GM19240 (cell line): Measurements from ENCODE around the gene GALNT4.

Experiments
- DNase-seq: peaks from one replicate; pipeline ENCODE4 v3.0.0; 2011; ENCODE audit warnings: low spot score; ENCODE audit not compliant: insufficient read length

GALNT4 gene

DNA sequence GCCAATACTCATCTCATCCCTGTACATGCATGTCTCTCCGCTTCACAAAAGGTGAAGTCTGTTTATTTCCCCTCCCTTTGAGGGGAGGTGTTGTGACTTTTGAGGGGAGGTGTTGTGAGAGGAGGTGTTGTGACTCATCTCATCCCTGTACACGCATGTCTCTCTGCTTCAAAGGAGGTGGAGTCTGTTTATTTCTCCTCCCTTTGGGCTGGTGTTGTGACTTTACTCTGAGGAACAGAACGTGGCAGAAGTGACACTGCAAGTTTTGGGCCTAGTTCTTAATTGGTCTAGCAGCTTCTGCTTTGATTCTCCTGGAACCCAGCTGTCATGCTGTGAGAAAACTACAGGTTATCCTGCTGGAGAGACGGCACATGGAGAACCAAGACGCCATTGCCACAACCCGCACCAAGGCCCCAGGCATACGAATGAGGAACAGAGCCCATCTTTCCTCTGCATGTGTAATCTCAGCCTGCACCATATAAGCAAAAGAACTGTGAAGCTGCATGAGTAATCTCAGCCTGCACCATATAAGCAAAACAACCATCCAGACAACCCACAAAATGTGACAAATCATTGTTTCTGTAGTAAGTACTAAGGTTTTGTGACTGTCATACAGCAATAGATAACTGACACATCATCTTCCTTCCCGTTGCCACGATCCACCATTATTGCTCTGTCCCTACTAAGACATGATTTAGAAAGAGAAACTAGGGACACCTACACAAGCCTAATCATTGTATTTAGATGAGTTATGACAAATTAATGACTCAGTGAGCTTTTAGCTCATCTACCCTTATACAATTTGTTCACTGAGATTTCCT lies 30.0 kb downstream of the GALNT4 start:
- no peak for DNase-seq

- no peak for DNase-seq
These were observed 30.8 kb downstream of the GALNT4 start for GRCh38 chr12:89493670-89494302.

DNA sequence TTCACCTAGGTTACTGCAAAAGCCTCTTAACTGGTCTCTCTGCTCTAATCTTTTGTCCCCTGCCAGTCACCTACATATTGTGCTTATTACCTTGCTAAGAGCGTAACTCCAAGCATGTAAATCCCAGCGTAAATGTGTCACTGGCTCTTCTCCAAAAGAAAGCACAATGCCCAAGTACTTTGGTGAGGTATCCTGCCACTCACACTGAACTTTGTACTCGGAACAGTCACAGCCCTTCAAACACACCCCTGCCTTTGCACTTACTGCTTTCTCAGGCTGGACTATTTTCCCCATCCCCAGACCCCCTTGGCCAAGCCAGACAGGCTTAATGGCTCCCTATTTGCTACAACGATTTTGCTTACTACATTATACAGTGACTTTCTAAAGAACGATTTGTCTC lies 31.7 kb downstream of the GALNT4 start:
- no peak for DNase-seq

DNA sequence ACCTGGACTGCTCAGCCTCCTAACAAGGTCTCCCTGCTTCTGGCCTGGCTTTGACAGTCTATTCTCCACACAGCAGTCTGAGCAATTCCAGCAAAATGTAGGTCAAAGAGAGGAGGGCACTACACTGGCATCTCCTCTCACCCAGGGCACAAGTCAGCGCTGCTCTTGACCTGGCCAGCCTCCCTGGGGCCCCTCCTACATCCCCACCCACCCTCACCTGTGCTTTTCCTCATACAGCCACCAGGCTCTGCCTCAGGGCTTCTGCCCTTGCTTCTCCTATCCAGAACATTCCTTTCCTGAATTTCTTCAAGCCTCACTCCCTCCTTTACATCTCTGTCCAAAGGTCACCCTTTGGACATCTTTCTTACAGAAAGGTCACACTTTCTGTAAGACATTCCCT lies 33.7 kb downstream of the GALNT4 start:
- DNase-seq = no peak

- no peak for DNase-seq
These were observed 38.3 kb downstream of the GALNT4 start for GRCh38 chr12:89486264-89486663.

GRCh38 chr12:89484470-89484869 lies 40.1 kb downstream of the GALNT4 start:
- DNase-seq = no peak

DNA sequence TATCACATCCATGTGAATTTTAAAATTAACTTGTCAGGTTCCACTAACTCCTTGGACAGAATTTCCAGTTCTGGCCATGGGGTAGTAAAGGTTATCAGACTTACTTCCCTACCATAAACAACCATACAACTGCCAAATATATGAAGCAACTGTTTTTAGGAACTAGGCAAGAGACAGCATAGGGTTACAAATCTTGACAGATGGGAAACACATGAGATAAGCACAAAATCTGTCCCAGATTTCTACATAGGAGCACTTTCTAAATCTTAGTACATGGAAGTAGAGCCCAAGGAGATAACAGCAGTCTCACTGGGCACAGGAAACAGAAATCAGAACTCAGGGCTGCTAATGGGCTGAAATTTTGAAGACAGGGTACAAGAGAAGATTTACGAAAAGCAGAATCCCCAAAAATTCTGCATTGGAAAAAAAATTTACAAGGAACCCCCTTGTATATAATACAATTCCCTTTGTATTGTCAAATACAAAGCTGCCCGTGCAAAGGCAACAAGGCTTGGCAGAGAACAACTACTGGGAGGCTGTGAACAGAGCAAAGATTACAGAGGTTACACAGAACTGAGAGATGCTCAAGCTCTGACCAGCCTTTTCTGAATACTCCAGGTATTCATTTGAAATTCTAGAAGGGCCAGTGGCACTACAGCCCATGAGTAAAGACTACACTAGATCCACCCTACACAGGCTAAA lies 43.2 kb downstream of the GALNT4 start:
- no peak for DNase-seq

- DNase-seq = no peak
These were observed 44.6 kb downstream of the GALNT4 start for GRCh38 chr12:89479982-89480381.

GRCh38 chr12:89477633-89478279 lies 46.8 kb downstream of the GALNT4 start:
- DNase-seq = no peak

DNA sequence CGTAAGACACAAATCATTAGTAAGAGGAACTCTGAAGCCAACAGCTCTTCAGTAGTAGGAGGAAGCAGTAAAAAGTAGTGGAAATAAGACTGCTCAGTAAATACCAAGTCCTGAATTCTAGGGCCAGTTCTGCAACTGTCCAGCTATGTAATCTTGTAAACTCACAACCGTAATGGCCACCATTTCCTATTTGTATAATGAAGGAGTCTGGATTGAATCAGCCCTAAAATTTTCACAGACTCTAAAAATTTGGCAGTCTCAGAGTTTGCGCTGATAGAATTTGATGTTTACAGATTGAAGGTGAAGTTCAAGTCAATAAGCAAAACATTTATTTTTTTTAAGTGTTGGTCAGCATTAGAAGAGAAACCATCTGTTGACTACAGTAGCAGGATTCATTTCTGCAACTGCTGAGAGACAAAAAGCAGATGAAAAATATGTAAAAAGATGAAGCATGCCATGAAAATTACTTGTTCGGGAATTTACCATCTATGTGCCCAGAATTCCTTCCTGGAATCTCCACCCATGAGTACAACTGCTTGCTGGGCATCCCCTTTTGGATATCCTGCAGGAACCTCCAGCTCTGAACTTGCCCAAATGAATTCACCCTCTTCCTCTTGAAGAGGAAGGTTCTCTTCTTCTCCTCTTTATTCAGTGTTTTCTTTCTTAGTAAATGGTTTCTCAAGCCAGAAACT lies 47.5 kb downstream of the GALNT4 start:
- no peak for DNase-seq

DNA sequence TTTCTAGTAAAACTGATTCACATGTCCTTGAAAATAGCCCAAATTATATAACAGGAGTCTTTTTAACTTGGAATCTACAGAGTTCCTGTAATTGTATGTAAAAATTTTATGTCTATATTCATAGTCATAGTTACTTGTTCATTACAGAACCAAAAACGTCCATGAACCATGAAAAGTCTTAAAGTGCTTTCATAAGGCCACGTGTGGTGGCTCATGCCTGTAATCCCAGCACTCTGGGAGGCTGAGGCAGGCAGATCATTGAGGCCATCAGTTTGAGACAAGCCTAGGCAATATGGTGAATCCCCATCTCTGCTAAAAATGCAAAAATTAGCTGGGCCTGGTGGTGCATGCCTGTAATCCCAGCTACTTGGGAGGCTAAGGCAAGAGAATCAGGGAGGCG lies 48.4 kb downstream of the GALNT4 start:
- no peak for DNase-seq

- no peak for DNase-seq
These were observed 49.2 kb downstream of the GALNT4 start for GRCh38 chr12:89475203-89475990.

DNA sequence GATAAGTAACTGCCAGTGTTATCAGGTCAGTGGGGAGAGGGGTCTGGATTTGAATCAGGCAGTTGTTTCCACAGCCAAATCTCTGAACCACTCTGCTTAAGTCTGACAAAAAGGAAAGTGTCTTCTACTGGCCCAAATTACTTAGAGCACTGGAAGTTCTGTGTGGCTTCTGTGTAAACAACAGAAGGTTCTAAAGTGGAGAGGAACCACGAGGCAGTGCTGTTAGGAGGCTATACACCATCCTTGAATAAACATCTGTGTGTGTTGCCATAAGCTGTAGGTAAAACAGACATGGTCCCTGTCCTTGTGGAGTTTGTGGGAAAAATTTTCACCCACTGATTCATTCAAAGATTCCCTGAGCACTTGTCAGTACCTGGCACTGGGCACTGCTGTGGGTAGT lies 50.0 kb downstream of the GALNT4 start:
- DNase-seq = no peak
